Fibroblast of skin of right quadriceps (primary cell): Measurements from ENCODE around the gene IDH2.
"Not testable (repeated sequence)": the region's sequence is repeated elsewhere in the genome, so short reads cannot be mapped to it uniquely, and the experiment has no call there.

Experiments used
- DNase-seq: peaks from one replicate; pipeline ENCODE4 v3.0.0-alpha.2; 2013

The IDH2 gene

GRCh38 chr15:90083954-90084607 is 18.2 kb downstream of the IDH2 start:
- DNase-seq = no peak

- DNase-seq = no peak
Observed at GRCh38 chr15:90083419-90083818, 18.8 kb downstream of the IDH2 start.

GRCh38 chr15:90082140-90082715 is 20.0 kb downstream of the IDH2 start:
- no peak for DNase-seq

GRCh38 chr15:90080818-90081393 is 21.4 kb downstream of the IDH2 start:
- no peak for DNase-seq

- DNase-seq = no peak
Observed at GRCh38 chr15:90080458-90080755, 21.9 kb downstream of the IDH2 start.

- DNase-seq = no peak
Observed at GRCh38 chr15:90079619-90080457, 22.4 kb downstream of the IDH2 start.

GRCh38 chr15:90078965-90079364 is 23.3 kb downstream of the IDH2 start:
- no peak for DNase-seq

- DNase-seq = no peak
Observed at GRCh38 chr15:90076716-90077115, 25.6 kb downstream of the IDH2 start.

GRCh38 chr15:90075420-90076289 is 26.6 kb downstream of the IDH2 start:
- no peak for DNase-seq

GRCh38 chr15:90074916-90075315 is 27.4 kb downstream of the IDH2 start:
- DNase-seq = no peak

GRCh38 chr15:90074023-90074422 is 28.2 kb downstream of the IDH2 start:
- DNase-seq = no peak

- DNase-seq = no peak
Observed at GRCh38 chr15:90072978-90073640, 29.2 kb downstream of the IDH2 start.

- DNase-seq = peak; percentile 79
Observed at GRCh38 chr15:90071220-90071807, 31.0 kb downstream of the IDH2 start.

GRCh38 chr15:90070623-90071022 is 31.6 kb downstream of the IDH2 start:
- not testable (repeated sequence) for DNase-seq

- DNase-seq = no peak
Observed at GRCh38 chr15:90067953-90068606, 34.2 kb downstream of the IDH2 start.

- no peak for DNase-seq
Observed at GRCh38 chr15:90067181-90067952, 34.9 kb downstream of the IDH2 start.

GRCh38 chr15:90065682-90066049 is 36.6 kb downstream of the IDH2 start:
- no peak for DNase-seq

- DNase-seq = no peak
Observed at GRCh38 chr15:90064911-90065681, 37.2 kb downstream of the IDH2 start.

GRCh38 chr15:90063770-90064247 is 38.5 kb downstream of the IDH2 start:
- no peak for DNase-seq
